Measurements from ENCODE around the gene GTF3C2.

GTF3C2 gene, protein sequence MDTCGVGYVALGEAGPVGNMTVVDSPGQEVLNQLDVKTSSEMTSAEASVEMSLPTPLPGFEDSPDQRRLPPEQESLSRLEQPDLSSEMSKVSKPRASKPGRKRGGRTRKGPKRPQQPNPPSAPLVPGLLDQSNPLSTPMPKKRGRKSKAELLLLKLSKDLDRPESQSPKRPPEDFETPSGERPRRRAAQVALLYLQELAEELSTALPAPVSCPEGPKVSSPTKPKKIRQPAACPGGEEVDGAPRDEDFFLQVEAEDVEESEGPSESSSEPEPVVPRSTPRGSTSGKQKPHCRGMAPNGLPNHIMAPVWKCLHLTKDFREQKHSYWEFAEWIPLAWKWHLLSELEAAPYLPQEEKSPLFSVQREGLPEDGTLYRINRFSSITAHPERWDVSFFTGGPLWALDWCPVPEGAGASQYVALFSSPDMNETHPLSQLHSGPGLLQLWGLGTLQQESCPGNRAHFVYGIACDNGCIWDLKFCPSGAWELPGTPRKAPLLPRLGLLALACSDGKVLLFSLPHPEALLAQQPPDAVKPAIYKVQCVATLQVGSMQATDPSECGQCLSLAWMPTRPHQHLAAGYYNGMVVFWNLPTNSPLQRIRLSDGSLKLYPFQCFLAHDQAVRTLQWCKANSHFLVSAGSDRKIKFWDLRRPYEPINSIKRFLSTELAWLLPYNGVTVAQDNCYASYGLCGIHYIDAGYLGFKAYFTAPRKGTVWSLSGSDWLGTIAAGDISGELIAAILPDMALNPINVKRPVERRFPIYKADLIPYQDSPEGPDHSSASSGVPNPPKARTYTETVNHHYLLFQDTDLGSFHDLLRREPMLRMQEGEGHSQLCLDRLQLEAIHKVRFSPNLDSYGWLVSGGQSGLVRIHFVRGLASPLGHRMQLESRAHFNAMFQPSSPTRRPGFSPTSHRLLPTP

DNA sequence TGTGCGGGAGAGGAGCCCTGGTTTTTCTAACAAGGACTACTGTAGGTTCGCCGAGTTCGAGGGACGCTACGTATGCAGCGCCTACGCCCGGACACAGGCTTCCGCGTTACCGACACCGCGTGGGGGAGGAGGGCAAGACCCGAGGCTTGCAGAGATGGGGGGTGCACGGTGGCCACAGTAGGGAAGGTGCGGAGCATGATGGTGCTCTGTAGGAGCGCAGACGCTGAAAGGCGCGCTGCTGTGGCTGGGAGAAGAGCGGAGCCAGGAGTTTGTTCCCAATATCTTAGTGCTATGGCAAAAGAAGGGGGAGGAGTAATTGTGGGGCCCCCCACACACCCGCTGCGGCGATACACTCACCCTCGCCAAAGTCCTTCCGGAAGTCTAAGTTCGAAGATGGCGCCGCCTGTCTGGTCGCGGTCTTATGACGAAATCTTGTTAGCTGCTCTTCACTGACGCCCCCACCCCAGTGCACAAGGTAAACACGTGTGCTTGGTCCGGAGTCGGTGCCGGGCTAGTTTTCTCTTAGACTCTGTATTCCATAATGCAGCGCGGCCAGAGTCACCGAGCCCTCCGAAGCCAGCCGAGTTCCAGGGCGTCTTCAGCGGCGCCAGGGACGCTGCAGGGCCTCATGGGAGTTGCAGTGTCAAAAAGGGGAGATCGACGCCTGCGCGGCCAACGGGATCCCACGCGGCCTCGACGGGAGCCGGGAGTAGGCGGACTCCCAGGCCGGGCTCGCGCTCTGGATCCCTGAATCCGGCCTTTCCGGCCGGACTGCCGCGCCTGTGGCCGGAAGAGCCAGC is at the start of gene GTF3C2:
Gene GTF3C2, minus strand, starts transcription at position 383 of the 800 bp plus-strand sequence. CDS start 13,210 bp downstream, outside the sequence.
- Histone ChIP-seq H3K9me3 (ENCODE audit: control insufficient read depth, insufficient read depth, low read length) (no peaks in the 10 kb centered on the region), H3K9ac (ENCODE audit: low read depth, low read length) (peak within 1 kb of the TSS; percentile 91), H3K27ac (ENCODE audit: low read depth, low read length) (peak within 1 kb of the TSS; percentile 94), H3K27me3 (ENCODE audit: control insufficient read depth, insufficient read depth, low read length) (no peaks in the 10 kb centered on the region), H3K4me1 (ENCODE audit: control insufficient read depth, insufficient read depth, low read length) (peaks cover 26% of the 10 kb centered on the region), H3K4me3 (ENCODE audit: low read depth, low read length) (peak within 1 kb of the TSS; percentile 91), H3K36me3 (ENCODE audit: control insufficient read depth, insufficient read depth, low read length) (no peaks in the 10 kb centered on the region; the same call in 1 of the 2 replicates)

DNA sequence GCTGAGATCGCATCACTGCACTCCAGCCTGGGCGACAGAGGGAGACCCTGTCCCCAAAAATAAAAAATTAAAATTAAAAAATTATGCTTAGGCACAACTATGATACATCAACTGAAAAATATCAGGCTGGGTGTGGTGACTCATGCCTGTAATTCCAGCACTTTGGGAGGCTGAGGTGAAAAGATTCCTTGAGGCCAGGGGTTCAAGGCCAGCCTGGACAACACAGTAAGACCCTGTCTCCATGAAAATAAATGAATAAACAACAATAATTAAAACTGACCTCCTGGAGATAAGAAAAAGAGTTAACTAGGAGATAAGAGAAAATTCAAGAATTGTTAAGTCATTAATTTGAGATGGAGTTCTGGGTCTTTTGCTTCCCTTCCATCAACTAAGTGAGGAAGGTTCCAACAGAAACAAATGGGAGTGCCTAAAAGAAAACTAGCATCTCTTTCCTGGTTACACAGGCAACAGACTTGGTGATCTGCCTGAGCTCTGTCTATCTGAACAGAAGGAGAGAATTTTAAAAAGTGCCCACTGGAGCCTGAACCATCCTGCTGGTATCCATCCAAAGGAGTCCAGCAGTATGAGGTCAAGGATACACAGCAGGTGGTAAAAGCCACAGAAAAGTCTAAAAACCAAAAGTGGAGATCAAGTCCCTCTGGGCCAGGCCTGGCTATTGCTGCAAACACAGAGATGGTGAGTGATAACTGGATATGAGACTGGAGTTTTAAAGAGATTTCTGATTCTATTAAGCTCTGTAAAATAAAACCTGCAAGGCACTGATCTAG is 44.0 kb upstream of the GTF3C2 start:
- no peak overlapping the region for H3K4me3 ChIP-seq (ENCODE audit: low read depth, low read length)
- no peaks in the 10 kb centered on the region for H3K27me3 ChIP-seq (ENCODE audit: control insufficient read depth, insufficient read depth, low read length)
- no peak overlapping the region for H3K9ac ChIP-seq (ENCODE audit: low read depth, low read length)
- no peaks in the 10 kb centered on the region for H3K4me1 ChIP-seq (ENCODE audit: control insufficient read depth, insufficient read depth, low read length)
- no peak overlapping the region for H3K27ac ChIP-seq (ENCODE audit: low read depth, low read length)
- no peaks in the 10 kb centered on the region for H3K9me3 ChIP-seq (ENCODE audit: control insufficient read depth, insufficient read depth, low read length)
- H3K36me3 ChIP-seq (ENCODE audit: control insufficient read depth, insufficient read depth, low read length), result peaks cover 14% of the 10 kb centered on the region

DNA sequence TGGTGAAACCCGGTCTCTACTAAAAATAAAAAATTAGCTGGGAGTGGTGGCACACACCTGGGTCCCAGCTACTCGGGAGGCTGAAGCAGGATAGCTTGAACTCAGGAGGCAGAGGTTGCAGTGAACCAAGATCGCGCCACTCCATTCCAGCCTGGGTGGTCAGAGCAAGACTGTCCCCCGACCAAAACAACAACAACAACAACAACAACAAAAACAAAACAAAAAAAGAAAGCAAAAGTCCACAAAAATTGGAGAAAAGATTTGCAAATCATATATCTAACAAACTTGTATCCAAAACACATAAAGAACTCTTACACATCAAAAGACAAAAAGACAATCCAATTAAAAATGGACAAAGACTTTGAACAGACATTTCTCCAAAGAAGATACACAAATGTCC is 42.4 kb upstream of the GTF3C2 start:
- peaks cover 14% of the 10 kb centered on the region for H3K36me3 ChIP-seq (ENCODE audit: control insufficient read depth, insufficient read depth, low read length)
- H3K27me3 ChIP-seq (ENCODE audit: control insufficient read depth, insufficient read depth, low read length), result no peaks in the 10 kb centered on the region
- H3K27ac ChIP-seq (ENCODE audit: low read depth, low read length), result no peak overlapping the region
- H3K9me3 ChIP-seq (ENCODE audit: control insufficient read depth, insufficient read depth, low read length), result no peaks in the 10 kb centered on the region
- H3K9ac ChIP-seq (ENCODE audit: low read depth, low read length), result no peak overlapping the region
- no peaks in the 10 kb centered on the region for H3K4me1 ChIP-seq (ENCODE audit: control insufficient read depth, insufficient read depth, low read length)
- H3K4me3 ChIP-seq (ENCODE audit: low read depth, low read length), result no peak overlapping the region

DNA sequence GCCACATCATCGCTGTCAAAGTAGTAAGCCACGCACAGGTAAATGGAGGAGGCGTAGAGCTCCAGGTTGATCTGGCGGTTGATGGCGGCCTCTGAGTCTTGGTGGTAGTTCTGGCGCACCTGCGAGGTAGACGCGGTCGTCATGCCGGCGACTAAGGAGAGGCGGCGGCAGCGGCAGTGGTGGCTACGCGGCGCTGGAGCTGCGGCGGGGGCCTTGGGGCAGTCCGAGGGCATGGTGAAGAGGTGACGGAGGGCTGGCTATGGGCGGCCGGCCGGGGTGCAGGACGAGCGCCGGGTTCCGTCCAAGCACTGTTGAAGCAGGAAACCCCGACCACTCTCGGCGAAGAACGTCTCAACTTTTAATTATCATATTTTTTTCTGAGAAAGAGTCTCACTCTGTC is 36.7 kb upstream of the GTF3C2 start:
- Histone ChIP-seq H3K36me3 (ENCODE audit: control insufficient read depth, insufficient read depth, low read length) (peaks cover 8% of the 10 kb centered on the region), H3K27me3 (ENCODE audit: control insufficient read depth, insufficient read depth, low read length) (no peaks in the 10 kb centered on the region), H3K4me3 (ENCODE audit: low read depth, low read length) (no peak overlapping the region), H3K27ac (ENCODE audit: low read depth, low read length) (no peak overlapping the region), H3K4me1 (ENCODE audit: control insufficient read depth, insufficient read depth, low read length) (no peaks in the 10 kb centered on the region), H3K9ac (ENCODE audit: low read depth, low read length) (no peak overlapping the region), H3K9me3 (ENCODE audit: control insufficient read depth, insufficient read depth, low read length) (no peaks in the 10 kb centered on the region)

DNA sequence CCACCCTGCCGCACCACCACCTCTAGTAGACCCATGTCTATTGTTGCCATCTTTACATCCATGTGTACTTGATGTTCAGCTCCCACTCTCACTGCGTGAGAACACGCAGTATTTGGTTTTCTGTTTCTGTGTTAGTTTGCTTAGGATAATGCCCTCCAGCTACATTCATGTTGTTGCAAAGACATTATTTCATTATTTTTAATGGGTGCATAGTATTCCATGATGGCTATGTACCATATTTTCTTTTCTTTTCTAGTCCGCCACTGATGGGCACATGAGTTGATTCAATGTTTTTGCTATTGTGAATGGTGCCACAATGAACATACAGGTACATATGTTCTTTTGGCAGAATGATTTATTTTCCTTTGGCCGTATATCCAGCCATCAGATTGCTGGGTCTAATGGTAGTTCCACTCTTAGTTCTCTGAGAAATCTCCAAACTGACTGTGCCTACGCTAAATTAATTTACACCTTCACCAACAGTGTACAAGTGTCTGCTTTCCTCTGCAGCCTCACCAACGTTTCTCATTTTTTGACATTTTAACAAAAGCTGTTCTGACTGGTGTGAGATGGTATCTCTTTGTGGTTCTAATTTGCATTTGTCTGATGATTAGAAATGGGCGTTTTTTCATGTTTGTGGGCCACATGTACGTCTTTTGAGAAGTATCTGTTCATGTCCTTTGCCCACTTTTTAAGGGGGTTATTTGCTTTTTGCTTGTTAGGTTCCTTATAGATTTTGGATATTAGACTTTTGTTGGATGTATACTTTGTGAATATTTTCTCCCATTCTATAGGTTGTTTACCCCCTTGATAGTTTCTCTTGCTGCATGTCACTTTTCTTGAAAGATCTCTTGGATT is 34.5 kb upstream of the GTF3C2 start:
- no peaks in the 10 kb centered on the region for H3K27me3 ChIP-seq (ENCODE audit: control insufficient read depth, insufficient read depth, low read length)
- peaks cover 20% of the 10 kb centered on the region for H3K36me3 ChIP-seq (ENCODE audit: control insufficient read depth, insufficient read depth, low read length)
- H3K9me3 ChIP-seq (ENCODE audit: control insufficient read depth, insufficient read depth, low read length), result no peaks in the 10 kb centered on the region
- no peak overlapping the region for H3K27ac ChIP-seq (ENCODE audit: low read depth, low read length)
- H3K4me3 ChIP-seq (ENCODE audit: low read depth, low read length), result no peak overlapping the region
- H3K9ac ChIP-seq (ENCODE audit: low read depth, low read length), result no peak overlapping the region
- H3K4me1 ChIP-seq (ENCODE audit: control insufficient read depth, insufficient read depth, low read length), result no peaks in the 10 kb centered on the region

DNA sequence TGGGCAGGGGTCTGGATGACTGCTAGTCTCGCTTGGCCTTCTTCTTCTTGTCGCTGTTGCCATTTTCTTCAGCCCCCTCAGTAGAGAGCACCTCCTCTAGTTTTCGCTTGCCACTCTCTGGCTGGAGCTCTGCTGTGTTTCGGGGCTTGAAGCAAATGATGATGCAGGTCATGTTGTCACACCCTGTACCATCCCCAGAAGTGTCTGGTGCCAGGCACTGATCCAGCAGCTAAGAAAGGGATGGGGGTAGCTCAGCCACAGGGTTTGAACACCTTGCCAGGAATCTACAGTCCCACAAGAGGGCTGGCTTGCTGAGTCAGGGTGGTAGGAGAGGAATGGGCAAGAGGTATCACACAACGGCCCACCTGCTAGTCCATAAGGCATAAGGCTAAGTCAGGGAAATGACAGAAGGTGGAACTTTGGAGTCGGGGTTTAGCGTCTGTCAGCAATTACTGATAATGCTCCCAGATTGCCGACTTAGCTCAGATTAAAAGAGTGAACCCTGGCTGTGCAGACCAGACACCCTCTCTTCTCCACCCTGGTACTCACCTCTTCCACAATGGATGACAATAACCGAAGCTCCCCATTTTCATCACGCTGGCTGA is 25.1 kb upstream of the GTF3C2 start:
- no peak overlapping the region for H3K4me3 ChIP-seq (ENCODE audit: low read depth, low read length)
- no peaks in the 10 kb centered on the region for H3K9me3 ChIP-seq (ENCODE audit: control insufficient read depth, insufficient read depth, low read length)
- peaks cover 12% of the 10 kb centered on the region for H3K4me1 ChIP-seq (ENCODE audit: control insufficient read depth, insufficient read depth, low read length)
- H3K36me3 ChIP-seq (ENCODE audit: control insufficient read depth, insufficient read depth, low read length), result peaks cover 77% of the 10 kb centered on the region
- no peaks in the 10 kb centered on the region for H3K27me3 ChIP-seq (ENCODE audit: control insufficient read depth, insufficient read depth, low read length)
- peak overlapping the region; percentile 80; the same call in 1 of the 2 replicates for H3K9ac ChIP-seq (ENCODE audit: low read depth, low read length)
- H3K27ac ChIP-seq (ENCODE audit: low read depth, low read length), result peak overlapping the region; percentile 97

DNA sequence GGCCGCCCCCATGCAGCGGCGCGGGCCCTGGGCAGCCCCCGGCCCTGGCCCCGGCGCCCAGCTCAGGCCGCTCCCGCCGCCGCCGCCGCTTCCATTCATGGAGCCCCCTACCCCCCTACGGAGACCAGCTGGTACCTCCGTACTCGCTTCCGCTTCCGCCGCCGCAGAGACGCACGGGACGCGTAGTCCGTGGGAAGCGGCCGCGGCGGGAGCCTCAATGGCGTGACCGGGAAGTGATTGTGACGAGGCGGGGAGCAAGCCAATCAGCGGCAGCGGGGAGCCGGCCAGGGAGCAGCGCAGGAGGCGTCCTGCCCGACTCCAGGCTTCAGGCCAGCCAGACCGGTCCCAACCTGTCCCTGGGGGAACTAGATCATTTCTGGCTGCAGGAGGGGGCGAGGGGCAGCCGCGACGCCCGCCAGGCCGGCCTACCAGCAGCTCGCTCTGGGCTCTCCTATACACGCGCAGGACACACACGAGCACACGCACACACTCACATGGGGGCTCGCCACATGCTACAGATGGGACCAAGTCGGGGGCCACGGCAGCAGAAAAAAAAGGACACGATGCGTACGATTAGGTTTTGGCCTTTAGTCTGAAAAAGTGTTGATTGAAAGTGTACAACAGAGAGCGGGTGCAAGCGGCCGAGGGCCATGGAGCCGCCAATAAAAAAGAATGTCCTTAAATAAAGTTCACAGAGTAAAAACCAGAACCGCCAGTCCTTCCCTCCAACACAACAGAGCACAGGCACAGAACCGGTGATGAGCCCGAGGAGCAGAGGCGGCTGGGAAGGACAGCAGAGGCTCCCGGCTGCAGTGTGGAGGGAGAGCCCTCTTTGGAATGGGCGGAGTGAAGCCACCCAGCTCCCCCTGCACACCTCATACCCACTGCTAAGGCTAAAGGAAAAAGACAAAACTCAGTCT is 24.3 kb upstream of the GTF3C2 start, which contains the start of gene ZNF513:
Gene ZNF513, minus strand, starts transcription at position 109 of the 920 bp plus-strand sequence. CDS start 208 bp downstream, outside the sequence.
- peak within 1 kb of the TSS; percentile 87 for H3K9ac ChIP-seq (ENCODE audit: low read depth, low read length)

DNA sequence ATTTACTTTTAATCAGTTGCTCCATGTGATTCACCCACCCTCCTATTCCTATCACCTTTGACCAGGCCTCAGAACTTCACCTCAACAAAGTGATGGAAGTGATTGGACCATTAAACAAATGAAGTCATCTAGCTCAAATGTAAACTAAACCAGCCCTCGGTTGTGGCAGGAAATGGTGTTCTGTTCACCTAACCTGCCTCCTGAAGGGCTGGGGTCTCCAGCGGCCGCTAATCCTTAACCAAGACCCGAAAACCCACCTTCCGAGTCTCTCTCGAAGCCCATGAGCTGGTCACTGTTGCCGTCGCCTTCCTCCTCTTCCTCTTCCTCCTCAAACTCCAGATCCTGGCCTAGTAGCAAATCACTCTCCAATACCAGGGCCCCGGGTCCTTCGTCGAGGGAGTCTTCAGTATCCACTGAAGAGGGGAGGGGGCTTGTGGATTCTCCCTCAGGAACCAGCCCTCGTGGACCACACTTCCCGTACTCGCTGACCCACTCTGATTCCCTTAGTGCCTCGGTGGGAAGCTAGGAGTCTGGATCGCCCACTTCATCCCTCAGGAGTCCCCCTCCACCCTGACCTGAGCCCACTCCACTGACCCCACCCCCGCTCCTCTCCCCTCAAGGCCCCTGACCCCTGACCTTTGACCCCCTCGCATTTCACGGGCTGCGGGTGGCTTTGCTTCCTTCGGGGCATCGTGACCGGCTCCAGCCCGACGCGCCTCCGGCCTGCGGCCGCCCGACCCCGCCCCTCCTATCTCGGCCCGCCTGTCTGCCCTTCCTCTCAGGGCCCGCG is 23.5 kb upstream of the GTF3C2 start:
- Histone ChIP-seq H3K36me3 (ENCODE audit: control insufficient read depth, insufficient read depth, low read length) (peaks cover 77% of the 10 kb centered on the region), H3K9ac (ENCODE audit: low read depth, low read length) (peak overlapping the region; percentile 87), H3K27me3 (ENCODE audit: control insufficient read depth, insufficient read depth, low read length) (no peaks in the 10 kb centered on the region), H3K4me3 (ENCODE audit: low read depth, low read length) (peak overlapping the region; percentile 93), H3K9me3 (ENCODE audit: control insufficient read depth, insufficient read depth, low read length) (no peaks in the 10 kb centered on the region), H3K27ac (ENCODE audit: low read depth, low read length) (peak overlapping the region; percentile 97), H3K4me1 (ENCODE audit: control insufficient read depth, insufficient read depth, low read length) (peaks cover 12% of the 10 kb centered on the region)

More for the DNA sequence above, 24.3 kb upstream of the GTF3C2 start, which contains the start of gene ZNF513:
- H3K36me3 ChIP-seq (ENCODE audit: control insufficient read depth, insufficient read depth, low read length), result peaks cover 77% of the 10 kb centered on the region
- peak within 1 kb of the TSS; percentile 97 for H3K27ac ChIP-seq (ENCODE audit: low read depth, low read length)
- no peaks in the 10 kb centered on the region for H3K27me3 ChIP-seq (ENCODE audit: control insufficient read depth, insufficient read depth, low read length)
- peak within 1 kb of the TSS; percentile 93 for H3K4me3 ChIP-seq (ENCODE audit: low read depth, low read length)
- H3K9me3 ChIP-seq (ENCODE audit: control insufficient read depth, insufficient read depth, low read length), result no peaks in the 10 kb centered on the region
- peaks cover 12% of the 10 kb centered on the region for H3K4me1 ChIP-seq (ENCODE audit: control insufficient read depth, insufficient read depth, low read length)
